ENCODE data around the gene PLOD1.

PLOD1 gene

GRCh38 chr1:11984576-11984975 is 50.1 kb downstream of the PLOD1 start:
- TF ChIP-seq CTCF (IDR thresholded peaks at IDR 0.05; ENCODE audit: control insufficient read depth, extremely low read depth, insufficient read depth) = no peak
- DNase-seq (ENCODE audit: low read depth) = no peak
- H3K4me3 ChIP-seq (ENCODE audit: low read depth, low read length) = no peak overlapping the region

GRCh38 chr1:11985171-11985570 is 50.7 kb downstream of the PLOD1 start:
- no peak overlapping the region for H3K4me3 ChIP-seq (ENCODE audit: low read depth, low read length)
- DNase-seq (ENCODE audit: low read depth) = no peak
- no peak for TF ChIP-seq CTCF (IDR thresholded peaks at IDR 0.05; ENCODE audit: control insufficient read depth, extremely low read depth, insufficient read depth)

DNA sequence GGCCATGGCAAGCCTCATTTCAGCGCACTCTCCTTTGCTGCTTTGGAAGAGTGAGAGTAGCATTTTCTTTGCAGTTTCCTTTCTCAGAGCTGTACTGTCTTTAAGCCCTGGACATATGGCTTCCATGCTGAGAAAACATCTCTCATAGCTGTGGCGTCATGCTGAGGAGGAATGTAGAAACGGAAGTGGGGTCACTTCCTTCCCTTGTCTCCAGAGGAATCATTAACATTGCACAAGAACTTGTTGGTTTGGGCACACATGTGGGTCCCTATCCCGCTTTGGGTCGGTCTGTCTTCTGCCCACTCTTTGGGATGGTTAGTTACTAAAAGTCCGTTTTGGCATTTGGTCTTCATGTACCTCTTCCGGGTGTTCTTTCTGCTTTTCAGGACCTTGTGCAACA is 51.3 kb downstream of the PLOD1 start:
- no peak for DNase-seq (ENCODE audit: low read depth)
- H3K4me3 ChIP-seq (ENCODE audit: low read depth, low read length) = no peak overlapping the region
- no peak for TF ChIP-seq CTCF (IDR thresholded peaks at IDR 0.05; ENCODE audit: control insufficient read depth, extremely low read depth, insufficient read depth)

DNA sequence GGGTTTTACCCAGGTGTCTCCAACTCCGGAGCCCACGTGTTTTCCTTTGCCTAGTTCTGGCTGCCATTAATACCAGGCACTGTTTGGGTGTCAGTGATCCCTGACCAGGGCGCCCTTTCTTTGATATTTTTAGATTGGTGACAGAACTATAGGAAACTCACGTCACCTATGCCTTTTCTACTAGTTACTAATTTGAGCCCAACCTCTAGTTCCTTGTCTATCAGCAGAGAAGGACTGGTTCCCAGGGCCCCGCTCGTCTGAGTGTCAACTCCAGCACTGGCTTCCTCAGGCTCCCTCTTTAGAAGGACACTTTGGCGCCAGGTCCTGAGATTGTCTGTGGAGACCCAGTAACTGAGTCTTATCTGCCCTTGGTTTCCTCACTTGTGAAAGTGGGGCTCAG is 55.2 kb downstream of the PLOD1 start:
- TF ChIP-seq CTCF (IDR thresholded peaks at IDR 0.05; ENCODE audit: control insufficient read depth, extremely low read depth, insufficient read depth) = no peak
- no peak for DNase-seq (ENCODE audit: low read depth)
- H3K4me3 ChIP-seq (ENCODE audit: low read depth, low read length) = no peak overlapping the region

DNA sequence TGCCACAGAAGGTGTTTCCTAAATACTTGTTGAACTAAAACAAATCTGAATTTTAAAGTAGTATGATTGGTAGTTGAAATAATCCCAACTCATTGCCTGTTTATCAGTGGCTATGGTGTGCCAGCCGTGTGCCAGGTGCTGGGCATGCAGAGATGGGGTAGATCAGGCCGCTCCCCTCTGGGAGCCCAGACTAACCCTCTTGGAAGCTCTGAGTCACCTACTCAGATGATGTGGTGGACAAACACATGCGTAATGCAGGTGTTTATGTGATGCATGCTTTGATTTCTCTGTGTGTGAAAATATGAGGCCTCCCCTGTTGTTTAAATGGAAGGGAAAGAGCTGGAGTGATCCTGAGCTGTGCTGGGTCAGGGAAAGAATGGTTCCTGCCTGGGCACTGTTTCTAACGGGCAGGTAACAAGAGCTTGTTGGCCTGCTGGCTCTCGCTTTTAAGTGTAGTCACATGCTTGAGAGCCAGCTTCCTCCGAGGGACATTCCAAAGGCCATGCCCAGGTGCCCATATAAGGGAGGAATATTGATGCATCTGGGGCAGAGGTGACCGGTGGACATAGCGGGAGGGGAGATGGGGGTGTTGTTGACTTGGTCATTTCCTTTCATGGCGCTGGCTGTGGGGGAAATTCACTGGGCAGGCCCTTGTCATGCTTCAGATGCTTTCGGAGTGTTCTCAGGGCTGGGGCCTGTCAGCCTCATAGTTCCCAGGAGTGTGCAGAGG is 56.0 kb downstream of the PLOD1 start:
- H3K4me3 ChIP-seq (ENCODE audit: low read depth, low read length) = no peak overlapping the region
- no peak for TF ChIP-seq CTCF (IDR thresholded peaks at IDR 0.05; ENCODE audit: control insufficient read depth, extremely low read depth, insufficient read depth)
- DNase-seq (ENCODE audit: low read depth) = no peak

- 0 out of 2 replicates have a peak overlapping the region, but pooled peaks have one; percentile 9 for H3K4me3 ChIP-seq (ENCODE audit: low read depth, low read length)
- DNase-seq (ENCODE audit: low read depth) = no peak
- TF ChIP-seq CTCF (IDR thresholded peaks at IDR 0.05; ENCODE audit: control insufficient read depth, extremely low read depth, insufficient read depth) = no peak
Measured at GRCh38 chr1:11991969-11992676, 57.6 kb downstream of the PLOD1 start.
